HTERT RPE-1 (cell line): ENCODE results near the gene MACROD2.
"Not testable (repeated sequence)": the region's sequence is repeated elsewhere in the genome, so short reads cannot be mapped to it uniquely, and the experiment has no call there.

ENCODE experiments used
- in situ Hi-C: fragments of 300-500 bp; cut with MboI; formaldehyde crosslinking; loops from 4 replicates; pipeline ENCODE4 v1.14.3; 2020; ENCODE audit warnings: low sequenced_read_pairs

MACROD2 gene

DNA sequence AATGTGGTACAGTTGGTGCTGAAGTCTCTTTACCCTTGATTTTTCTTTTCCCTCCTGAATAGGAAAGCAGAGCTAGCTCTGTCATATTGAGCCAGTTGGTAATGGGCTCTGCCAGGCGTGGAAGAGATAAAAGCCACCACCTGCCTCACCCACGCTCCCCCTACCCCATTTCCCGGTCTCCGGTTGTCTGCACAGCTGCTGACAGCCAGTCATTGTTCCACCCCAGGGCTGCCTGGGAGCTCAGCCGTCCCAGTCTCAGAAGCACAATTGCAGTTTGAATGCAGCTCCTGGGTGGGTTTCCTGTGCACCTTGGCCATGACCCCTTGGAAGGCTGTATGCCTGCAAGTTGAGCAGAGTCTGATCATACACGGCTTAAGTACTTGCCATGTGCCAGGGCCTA is 1017.2 kb downstream of the MACROD2 start:
- in situ Hi-C loops, result no loop called here

DNA sequence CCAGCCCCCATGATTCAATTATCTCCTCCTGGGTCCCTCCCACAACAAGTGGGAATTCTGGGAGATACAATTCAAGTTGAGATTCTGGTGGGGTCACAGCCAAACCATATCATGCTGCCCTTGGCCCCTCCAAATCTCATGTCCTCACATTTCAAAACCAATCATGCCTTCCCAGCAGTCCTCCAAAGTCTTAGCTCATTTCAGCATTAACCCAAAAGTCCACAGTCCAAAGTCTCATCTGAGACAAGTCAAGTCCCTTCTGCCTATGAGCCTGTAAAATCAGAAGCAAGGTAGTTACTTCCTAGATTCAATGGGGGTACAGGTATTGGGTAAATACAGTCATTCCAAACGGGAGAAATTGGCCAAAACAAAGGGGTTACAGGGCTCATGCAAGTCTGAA is 1021.6 kb downstream of the MACROD2 start:
- in situ Hi-C loops, result not testable (repeated sequence)

DNA sequence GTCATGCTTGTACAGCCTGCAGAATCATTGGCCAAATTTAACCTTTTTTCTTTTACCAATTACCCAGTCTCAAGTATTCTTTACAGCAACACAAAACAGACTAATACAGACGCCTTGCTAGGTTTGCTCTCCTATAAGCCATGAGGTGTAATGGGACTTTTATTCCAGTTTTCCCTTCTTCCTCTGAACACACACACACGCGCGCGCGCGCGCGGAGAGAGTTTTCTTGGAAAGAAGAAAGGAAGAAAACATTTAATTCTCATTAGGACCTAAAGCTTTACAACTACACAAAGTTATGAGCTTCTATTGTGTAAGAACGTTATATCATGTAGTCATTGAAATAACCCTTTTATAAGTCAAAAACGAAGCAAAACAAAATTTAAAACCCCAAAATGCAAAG is 1023.6 kb downstream of the MACROD2 start:
- in situ Hi-C loops, result no loop called here

- in situ Hi-C loops, result no loop called here
Measured at GRCh38 chr20:15020845-15021244, 1025.5 kb downstream of the MACROD2 start.

- in situ Hi-C loops, result no loop called here
Measured at GRCh38 chr20:15022921-15023320, 1027.6 kb downstream of the MACROD2 start.

DNA sequence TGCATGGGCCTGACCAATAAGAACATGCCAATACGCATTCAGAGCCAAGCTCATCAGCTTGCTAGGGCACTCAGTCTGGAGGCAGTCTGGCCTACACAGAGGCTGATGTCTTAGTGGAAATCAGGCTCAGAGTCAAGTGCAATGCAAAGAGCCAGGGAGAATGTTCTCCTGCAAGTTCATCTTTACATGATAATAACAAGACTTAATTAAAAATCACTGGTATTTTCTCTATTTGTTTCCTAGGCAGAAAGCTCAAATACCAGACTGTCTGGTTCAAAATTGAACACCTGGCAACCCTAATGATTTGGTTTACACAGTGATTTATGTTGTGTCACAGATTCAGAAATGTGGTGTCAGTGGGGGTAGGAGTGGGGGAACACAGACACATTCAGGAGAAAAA is 1031.4 kb downstream of the MACROD2 start:
- in situ Hi-C loops, result no loop called here

- in situ Hi-C loops, result no loop called here
Measured at GRCh38 chr20:15030826-15031225, 1035.5 kb downstream of the MACROD2 start.

DNA sequence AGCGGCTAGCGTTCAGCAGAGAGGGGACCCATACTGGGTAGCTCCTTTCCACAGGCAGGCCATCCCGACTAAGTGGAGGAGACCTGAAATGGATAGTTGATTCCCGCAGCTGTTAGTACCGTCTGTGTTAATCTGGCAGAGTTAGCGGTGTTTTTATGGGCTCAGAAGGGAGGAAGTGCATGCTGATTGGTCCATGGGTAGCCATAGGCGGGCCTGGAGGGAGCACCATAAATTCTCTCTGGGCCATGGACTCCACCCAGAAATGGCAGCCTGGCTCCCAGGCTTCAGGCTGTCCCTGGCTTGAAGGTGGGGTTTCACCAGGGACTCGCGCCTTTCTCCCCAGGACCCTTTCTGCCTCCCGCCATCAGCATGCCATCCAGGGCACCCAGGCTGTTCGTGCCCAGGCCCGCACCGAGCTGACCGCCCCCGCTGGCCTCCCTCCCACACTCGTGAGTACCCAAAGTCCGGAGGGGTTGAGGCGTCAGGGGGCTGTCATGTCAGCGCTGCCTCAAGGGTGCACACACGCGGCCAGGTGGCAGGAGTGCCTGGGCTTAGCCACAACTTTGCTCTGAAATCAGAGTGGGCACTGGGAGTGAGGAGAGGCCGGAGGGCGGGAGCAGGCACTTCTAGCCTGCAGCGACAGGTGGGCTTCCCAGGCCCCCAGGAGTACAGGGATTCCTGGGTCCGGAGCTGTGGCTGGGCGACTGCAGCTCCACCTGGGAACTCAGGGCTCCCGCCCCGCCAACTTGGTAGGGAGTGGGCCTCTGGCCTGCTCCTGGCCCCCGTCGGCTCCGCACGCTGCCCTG is 1036.4 kb downstream of the MACROD2 start:
- in situ Hi-C loops, result no loop called here

GRCh38 chr20:15032352-15032622 is 1037.0 kb downstream of the MACROD2 start:
- in situ Hi-C loops, result no loop called here

DNA sequence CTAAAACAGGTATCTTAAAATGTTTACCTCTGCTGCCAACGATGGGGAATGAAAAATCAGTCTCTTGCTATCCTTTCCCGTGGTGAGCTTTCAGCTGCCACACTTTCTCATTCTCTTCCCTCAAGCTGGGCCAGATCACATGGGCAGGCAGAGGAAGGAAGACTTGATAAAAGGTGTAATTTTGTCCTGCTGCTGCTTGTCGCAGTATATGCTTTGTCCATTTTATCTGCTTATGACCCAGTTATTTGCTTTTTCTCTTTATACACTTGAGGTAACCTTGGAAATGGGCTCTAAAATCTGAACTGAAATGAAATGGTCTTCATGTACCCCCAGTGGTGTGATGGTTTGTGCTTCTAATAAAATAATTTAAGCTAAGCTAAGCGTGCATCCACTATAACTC is 1038.0 kb downstream of the MACROD2 start:
- in situ Hi-C loops, result no loop called here

DNA sequence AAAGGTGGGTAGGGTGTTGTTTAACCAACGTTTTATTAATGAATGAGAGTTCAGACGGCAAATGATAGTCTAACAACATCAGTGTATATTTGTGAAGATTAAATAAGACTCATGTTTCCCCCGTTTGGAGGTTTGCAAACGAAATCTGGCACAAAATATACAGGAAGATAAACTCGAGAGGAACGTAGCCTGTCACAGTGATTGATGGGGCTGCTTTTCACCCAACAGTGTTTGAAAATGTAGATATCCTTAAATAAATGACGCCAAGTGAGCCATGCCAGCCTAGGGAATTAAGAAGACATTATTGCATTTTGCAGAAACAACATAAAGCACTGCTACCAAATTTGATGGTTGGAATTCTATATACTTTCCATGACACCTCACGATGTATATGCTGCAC is 1038.6 kb downstream of the MACROD2 start:
- in situ Hi-C loops, result no loop called here

DNA sequence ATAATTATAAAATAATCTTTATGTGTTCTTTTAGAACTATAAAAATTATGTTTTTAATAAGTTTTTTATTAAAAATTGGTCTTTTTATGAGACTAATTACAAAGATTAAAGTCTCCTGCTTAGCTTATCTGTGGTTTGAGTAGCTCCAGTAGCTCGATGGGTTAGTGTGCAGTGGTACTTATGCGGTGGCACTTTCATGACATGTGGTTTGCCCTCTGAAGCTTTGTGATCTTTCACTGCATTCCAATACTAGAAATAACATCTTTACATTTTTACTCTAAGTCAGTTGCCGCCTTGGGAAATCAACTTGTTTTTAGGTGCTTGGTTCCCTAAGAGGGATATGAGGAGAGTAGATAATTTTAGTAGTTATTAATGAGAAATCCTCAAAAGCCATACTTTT is 1041.6 kb downstream of the MACROD2 start:
- in situ Hi-C loops, result no loop called here

DNA sequence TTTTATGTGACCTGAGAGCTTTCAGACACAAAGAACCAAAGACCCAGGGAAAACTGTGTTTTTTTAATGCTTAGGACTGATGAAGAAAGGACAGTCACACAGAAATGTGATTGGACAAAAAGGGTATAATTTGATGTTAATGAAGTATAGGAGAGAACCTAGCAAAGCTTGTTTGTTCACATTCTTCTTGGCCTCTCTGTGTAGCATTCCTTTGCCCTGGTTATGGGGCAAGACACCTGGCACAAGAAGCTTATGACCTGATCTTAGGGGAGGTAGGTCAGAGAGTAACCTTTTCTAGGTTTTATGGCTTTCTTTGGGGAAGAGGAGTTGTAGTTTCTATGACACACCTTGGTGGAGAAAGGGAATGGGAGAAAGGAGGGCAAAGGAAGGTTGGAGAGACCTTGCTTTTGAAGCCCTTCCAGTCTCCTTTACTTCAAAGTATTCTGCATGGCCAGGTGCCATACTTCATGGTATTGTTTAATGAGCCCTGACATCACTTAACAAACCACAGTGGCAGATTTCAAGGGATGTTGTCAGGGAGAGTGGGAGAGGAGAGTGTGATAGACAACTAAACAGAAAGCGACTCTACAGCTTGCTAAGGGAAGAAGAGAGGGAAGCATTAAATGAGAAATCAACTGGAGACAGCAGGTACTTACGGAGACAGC is 1043.9 kb downstream of the MACROD2 start:
- in situ Hi-C loops, result no loop called here

DNA sequence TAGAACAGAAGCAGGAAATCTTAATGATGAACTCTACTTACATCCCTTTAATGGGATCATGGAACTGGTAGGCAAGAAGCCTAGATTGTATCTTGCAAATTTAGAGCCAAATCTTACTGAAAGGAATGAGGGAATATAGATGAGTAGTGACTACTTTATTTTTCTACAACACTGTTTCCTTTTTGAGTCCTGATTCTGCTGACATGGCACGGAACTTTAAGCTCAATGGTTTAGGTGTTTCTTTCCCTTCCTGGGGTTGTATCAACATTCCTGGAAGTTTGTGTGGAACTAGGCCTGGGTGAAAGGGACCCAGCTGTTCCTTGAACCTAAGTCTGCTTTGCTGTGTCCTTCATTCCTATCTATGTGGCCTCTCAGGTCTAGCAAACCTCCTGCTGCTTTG is 1047.4 kb downstream of the MACROD2 start:
- in situ Hi-C loops, result no loop called here

DNA sequence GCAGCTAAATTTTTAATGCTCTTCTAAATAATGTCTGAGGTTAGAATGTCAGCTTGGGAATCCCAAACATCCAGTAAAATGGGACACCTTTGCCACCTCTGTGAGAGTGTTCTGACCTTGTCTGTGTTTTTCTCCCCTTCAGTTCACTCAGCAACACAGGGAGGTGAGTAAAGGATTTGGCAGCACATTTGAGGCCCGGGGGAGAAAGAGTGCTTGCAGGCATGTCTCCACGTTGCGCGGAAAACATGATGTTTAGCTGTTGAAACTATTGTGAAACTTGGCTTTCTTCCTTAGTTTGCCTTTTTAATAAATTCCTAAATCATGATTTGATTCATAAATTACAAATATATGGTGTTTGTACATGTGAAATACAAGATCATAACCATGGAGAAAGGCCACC is 1049.9 kb downstream of the MACROD2 start:
- in situ Hi-C loops, result no loop called here

GRCh38 chr20:15047042-15047441 is 1051.7 kb downstream of the MACROD2 start:
- in situ Hi-C loops, result no loop called here

DNA sequence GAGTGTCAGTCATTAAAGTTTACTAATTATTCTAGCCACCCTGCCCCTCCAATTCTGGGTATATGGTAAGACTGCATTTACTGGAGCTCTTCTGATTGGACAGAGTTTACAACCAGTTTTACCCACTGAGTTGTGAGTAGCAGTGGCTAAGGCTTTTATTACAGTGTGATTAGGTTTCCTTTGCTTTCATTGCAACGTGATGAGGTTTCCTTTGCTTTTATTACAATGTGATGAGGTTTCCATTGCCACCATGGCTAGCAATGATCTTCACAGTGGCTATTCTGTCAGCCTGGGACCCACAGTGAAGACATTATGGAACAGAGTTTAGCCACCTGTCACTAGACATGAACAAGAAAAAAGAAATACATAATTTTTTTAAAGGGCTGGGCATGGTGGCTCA is 1052.3 kb downstream of the MACROD2 start:
- in situ Hi-C loops, result no loop called here

DNA sequence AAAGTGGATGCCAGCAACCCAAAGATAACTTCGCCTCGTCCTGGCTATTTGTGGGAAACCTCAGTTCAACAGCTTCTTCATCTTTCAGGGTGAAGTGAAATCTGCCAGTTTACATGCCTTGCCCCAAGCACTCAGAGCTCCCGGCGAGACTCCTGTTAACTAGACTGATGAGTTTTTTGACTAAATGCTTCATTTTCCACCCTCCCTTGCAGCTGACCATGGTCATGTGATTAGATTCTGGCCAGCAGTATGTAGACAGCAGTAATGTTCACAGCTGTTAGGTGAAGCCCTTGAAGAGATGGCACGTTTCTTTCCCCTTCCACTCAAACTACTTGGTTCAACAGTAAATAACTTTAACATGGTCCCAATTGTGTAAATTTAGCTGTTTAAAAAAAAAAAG is 1060.9 kb downstream of the MACROD2 start:
- in situ Hi-C loops, result no loop called here

DNA sequence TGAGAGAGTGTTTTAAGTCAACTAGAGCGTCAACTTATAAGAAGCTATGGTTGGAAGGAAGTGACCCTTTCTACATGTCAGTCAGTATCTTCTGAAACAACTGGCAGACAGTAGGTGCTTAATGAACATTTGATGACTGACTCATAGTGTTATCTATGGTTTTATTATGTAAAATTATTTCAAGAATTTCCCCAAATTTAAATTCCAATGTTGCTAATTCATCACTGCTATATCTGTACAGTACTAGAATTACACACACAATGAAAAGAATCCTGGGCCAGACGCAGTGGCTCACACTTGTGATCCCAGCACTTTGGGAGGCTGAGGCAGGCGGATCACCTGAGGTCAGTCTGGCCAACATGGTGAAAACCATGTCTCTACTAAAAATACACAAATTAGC is 1063.5 kb downstream of the MACROD2 start:
- in situ Hi-C loops, result no loop called here

DNA sequence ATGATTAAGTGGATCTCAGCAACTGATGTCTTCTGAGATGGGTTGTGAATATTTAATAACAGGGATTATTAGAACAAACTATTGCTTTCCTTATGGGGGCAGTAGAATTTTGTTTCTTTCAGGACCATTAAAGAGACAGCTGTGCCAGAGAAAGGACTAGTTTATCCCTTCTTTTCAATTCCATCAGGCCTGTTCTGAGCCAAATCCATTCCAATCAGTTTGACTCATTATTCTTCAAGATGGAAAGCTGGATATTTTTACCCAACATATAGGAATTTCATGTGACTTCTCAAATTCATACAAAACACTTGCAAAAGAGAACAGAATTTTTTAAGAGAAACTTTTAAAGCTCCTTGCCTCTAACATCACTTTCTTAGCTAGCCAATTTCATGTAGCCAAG is 1064.1 kb downstream of the MACROD2 start:
- in situ Hi-C loops, result no loop called here

- in situ Hi-C loops, result no loop called here
Measured at GRCh38 chr20:15060265-15061060, 1065.1 kb downstream of the MACROD2 start.

DNA sequence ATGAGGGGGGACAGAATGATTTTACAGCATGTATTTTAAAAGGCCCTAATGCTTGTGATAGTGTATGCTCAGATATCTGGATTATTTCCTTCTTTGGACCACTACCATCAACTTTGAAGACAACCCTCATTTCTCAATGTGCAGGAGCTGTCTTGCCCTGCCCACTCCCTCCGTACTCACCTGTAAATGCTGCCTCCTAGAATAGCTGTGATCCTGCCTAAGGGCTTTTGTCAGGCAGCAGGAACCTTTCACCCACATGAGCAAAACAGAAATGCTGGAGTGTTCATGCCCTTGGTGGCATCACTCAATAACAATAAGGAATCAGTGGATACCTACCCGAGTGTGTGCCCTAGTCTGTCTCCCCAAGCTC is 1065.7 kb downstream of the MACROD2 start:
- in situ Hi-C loops, result no loop called here
